GM23248 (cell line): Measurements from ENCODE around the gene ARHGEF37.

Source experiments
- EZH2 ChIP-seq: fragments of 200-600 bp; sonication (generic); IDR thresholded peaks from 2 replicates; pipeline ENCODE4 v1.6.1; 2018; ENCODE audit warnings: antibody characterized with exemption, mild to moderate bottlenecking; ENCODE audit not compliant: insufficient read depth, poor library complexity, severe bottlenecking
- EZH2phosphoT487 ChIP-seq: fragments of 200-600 bp; sonication (generic); IDR thresholded peaks from 2 replicates; pipeline ENCODE4 v1.6.1; 2018; ENCODE audit warnings: antibody characterized with exemption, moderate library complexity, mild to moderate bottlenecking, low read depth; ENCODE audit not compliant: insufficient read depth

DNA sequence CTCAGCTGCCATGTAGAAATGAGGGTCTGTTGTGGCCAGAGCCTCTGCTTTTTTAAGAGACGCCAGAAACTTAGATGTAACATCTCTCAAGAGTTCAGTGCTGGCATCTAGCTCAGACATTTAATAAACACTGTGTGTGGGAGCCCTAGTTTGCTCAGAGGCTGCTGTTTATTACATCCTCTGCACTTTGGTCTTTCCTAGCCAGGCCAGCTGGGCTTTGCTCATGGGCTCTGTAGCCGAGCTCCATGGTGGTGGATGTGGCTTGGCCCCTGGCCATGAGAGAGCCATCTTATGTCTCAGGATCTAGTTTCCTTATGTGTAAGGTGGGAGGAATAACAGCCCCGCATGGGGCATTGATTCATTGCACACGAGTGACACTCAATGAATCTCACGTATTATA, 30.0 kb downstream of the ARHGEF37 start:
- no peak for TF ChIP-seq EZH2
- no peak for TF ChIP-seq EZH2phosphoT487
